KBM-7 (cell line): ENCODE results near the gene CASP6.
"Not testable (repeated sequence)": the region's sequence is repeated elsewhere in the genome, so short reads cannot be mapped to it uniquely, and the experiment has no call there.

Experiments
- DNase-seq: peaks from one replicate; pipeline ENCODE4 v3.0.0-alpha.2; 2015
- in situ Hi-C: fragments of 300-500 bp; cut with MboI; formaldehyde crosslinking; loops from 2 replicates; pipeline ENCODE4 v1.14.3; 2020; ENCODE audit warnings: low sequenced_read_pairs, low pct_unique_long_range_greater_than_20kb, mixed read lengths

Gene CASP6

GRCh38 chr4:109723110-109723509 lies 19.9 kb upstream of the CASP6 start:
- DNase-seq = no peak
- in situ Hi-C loops = no loop called here

DNA sequence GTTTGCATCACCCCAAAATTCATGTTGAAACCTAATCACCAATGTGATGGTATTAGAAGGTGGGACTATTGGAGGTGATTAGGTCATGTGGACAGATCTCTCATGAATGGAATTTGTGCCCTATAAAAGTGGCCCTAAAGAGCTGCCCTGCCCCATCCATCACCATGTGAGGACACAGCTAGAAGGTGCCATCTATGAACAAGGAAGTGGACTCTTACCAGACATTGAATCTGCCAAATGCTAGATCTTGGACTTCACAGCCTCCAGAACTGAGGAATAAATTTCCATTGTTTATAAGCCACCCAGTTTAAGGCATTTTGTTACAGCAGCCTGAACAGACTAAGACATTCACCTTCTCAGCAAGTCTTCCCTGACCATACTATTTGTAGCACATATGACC lies 19.1 kb upstream of the CASP6 start:
- DNase-seq = no peak
- in situ Hi-C loops = no loop called here

- DNase-seq = no peak
- in situ Hi-C loops = no loop called here
Measured at GRCh38 chr4:109721033-109721432, 17.8 kb upstream of the CASP6 start.

DNA sequence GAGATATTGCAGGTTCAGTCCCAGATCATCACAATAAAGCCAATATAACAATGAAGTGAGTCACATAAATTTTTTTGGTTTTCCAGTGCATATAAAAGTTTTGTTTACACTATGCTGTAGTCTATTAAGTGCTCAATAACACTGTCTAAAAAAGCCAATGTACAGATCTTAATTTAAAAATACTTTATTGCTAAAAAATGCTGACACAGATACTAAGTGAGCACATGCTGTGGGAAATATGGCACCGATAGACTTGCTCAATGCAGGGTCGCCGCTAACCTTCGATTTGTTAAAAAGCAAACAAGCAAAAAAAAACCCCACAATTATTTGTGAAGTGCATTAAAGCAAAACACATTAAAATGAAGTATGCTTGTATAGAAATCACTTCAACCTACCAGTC lies 16.4 kb upstream of the CASP6 start:
- in situ Hi-C loops = no loop called here
- DNase-seq = no peak

- in situ Hi-C loops = no loop called here
- no peak for DNase-seq
Measured at GRCh38 chr4:109718759-109719158, 15.5 kb upstream of the CASP6 start.

GRCh38 chr4:109713500-109713899 lies 10.3 kb upstream of the CASP6 start:
- in situ Hi-C loops = no loop called here
- DNase-seq = no peak

- in situ Hi-C loops = no loop called here
- DNase-seq = no peak
Measured at GRCh38 chr4:109708990-109709389, 5.7 kb upstream of the CASP6 start.

- no peak for DNase-seq
- in situ Hi-C loops = no loop called here
Measured at GRCh38 chr4:109708435-109708834, 5.2 kb upstream of the CASP6 start.

DNA sequence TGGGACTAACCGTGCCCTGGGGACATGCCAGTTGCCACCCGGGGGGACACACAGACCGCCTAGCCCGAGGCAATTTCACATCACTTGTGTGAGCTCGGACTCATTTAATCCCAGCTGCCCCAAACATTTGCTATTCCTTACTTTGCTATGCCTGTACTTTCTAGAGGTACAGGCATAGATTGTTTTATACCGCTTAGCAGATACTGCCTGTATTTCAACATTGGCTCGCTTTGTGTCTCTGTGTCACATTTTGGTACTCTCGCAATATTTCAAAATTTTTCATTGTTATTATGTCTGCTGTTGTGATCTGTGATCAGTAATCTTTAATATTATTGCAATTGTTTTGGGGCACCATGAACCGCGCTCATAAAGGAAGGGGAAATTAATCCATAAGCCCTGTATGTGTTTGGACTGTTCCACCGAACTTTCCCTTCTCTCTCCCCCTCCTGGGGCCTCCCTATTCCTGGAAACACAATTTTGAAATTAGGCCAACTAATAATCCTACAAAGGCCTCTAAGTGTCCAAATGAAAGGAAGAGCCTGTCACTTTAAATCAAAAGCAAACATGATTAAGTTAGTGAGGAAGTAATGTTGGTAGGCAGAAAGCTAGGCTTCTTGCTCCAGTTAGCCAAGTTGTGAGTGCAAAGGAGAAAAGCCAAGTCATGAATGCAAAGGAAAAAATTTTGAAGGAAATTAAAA lies 568 bp upstream of the CASP6 start:
- peak; percentile 38 for DNase-seq
- in situ Hi-C loops = no loop called here

DNA sequence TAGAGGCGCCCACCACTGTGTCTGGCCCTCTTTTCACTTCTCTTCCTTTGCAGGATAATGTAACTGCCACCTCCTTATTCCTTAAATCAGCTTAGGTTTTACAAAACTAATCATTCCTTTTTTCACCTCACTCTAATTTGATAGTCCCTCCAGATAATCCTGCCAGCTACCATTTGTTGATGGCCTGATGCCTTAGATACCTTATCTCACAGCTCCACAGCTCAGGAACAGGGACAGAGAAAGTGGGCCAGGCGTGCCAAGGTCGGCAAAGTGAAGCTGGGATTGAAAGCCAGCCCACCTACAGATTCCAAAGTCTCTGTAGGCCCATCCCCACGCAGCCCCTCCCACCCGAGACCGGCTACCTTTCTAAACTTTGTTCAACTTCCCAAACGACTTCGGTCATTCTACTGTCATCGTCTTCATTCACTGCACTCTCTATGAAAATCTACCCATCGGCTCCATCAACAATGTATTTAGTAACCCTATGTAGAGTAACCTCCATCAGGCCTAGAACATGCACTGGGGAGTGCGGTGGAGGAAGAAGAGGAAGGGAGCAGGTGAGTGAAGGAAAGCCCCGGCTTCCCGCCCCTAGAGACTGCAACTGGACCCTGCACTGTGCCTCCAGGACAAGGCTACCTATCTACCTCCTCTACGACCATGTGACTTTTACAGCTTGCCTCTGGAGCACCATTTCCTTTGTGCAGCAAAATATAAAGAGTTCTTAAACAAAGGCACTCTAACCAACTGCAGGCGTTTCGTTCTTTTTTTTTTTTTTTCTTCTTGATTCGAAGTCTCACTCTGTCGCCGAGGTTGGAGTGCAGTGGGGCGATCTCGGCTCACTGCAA lies 1.5 kb downstream of the CASP6 start:
- in situ Hi-C loops = no loop called here
- DNase-seq = peak; percentile 32

DNA sequence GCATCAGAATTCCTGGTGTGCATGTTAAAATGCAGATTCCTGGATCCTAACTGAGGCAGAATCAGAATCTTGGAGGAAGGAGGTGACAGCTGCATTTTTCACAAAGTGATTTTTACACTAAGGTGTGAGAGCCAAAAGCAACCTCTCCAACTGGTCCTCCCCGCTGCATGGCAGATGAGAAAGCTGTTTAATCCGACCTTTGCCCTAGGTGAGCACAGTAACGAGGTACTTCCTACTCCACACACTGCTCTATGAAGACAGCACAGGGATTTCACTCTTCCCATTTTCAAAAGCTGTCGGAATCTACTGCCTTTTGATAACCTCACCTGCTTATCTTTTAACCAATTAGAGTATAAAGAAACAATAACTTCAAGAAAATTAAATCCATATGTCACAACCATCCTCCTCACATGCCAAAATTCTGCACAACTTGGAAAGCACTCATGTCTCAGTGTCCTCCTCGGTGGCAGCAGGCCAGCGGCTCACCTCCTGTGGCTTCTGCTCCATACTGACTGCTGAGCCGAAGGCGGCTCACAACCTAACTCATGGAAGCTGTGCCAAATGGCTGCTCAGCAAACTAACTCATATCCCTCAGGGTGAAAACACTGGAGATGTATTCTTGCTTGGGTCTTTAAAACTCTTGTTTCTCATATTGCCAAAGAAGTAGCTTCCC lies 3.6 kb downstream of the CASP6 start:
- DNase-seq = no peak
- in situ Hi-C loops = loop anchor here (25.0 kb wide), 1 partner anchor 262 kb away; the partner anchor contains the start of gene SEC24B

DNA sequence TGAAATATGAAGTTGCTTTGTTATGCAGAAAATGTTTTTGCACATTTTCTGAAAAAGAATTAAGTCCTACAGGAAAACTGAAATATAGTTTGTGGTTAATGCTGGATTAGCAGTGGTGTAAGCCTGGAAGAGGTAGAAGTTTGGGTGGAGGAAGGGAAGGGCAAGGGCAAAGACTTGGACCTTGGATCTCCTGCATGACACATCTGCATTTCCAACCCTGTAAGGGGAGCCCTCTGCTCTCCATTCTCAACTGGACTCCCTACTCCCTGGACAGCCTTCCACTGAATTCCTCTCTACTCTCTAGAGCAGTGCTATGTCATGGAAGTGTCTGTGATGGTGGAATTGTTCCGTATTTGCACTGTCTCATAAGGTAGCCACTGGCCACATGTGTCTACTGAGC lies 4.6 kb downstream of the CASP6 start:
- DNase-seq = no peak
- in situ Hi-C loops = loop anchor here (25.0 kb wide), 1 partner anchor 261 kb away; the partner anchor contains the start of gene SEC24B

- in situ Hi-C loops = loop anchor here (25.0 kb wide), 1 partner anchor 254 kb away; the partner anchor contains the start of gene SEC24B
- no peak for DNase-seq
Measured at GRCh38 chr4:109691411-109691920, 11.8 kb downstream of the CASP6 start.

GRCh38 chr4:109690690-109691410 lies 12.4 kb downstream of the CASP6 start:
- no peak for DNase-seq

DNA sequence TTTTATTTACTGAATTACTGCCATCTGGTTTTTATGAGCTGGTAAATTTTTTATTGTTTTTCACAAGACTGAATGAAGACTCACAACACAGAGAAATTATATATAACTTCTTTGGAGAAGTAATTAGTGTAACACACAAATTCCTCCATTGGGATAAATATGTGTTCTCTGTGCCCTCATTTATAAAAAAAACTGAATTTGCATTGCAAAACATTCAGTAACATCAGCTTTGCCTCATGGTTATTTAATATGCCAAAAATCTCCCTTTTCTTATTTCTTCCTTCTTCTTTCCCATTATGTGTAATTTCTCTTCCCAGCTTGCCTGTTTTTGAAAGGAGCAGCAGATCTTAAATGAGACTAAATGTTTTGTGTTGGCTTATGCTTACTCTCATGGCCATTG lies 18.5 kb downstream of the CASP6 start:
- DNase-seq = no peak
- in situ Hi-C loops = loop anchor here (25.0 kb wide), 1 partner anchor 247 kb away; the partner anchor contains the start of gene SEC24B

More at GRCh38 chr4:109690690-109691410, 12.4 kb downstream of the CASP6 start:
- in situ Hi-C loops = loop anchor here (25.0 kb wide), 1 partner anchor 254 kb away; the partner anchor contains the start of gene SEC24B

DNA sequence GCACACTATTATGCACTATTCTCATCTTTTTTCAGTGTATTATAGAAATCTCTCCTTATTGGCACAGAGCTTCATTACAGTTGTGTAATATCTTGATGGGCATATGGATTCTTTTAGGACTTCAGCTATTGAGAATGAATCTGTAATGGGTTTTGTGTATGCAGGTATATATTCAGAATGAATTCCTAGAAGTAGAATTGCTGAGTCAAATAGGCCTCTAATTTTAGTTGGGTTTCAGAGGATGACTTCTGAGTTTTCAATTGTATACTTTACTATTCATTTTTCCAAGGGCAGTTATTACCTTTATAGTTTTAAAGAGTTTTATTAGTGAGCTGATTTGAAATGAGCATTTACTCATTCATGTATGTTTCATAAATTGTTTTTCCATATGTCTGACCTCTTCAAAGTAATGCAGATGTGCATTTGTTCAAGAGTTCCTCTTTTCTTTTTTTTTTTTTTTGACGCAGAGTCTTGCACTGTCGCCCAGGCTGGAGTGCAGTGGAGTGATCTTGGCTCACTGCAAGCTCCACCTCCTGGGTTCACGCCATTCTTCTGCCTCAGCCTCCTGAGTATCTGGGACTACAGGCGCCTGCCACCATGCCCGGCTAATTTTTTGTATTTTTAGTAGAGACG lies 19.5 kb downstream of the CASP6 start:
- peak; percentile 35 for DNase-seq
- in situ Hi-C loops = loop anchor here (25.0 kb wide), 1 partner anchor 246 kb away; the partner anchor contains the start of gene SEC24B

DNA sequence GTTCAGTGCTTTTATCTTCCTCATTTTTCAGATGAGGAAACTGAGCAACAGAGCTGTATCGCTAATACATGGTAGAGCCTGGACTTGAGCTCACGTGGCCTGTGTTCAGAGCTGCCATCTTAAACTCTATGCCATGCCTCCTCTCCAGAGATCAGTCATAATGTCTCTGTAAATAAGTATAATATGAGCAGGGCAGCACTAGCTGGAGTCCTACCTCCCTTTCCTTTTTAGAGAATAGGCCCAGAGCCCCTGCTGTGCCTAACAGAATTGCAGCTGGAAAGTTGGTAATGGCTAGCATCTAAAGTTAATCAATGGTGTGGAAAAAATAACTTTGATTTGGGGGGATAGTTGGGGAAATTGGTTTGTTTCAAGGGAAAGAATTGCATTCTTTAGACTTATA lies 20.4 kb downstream of the CASP6 start:
- no peak for DNase-seq
- in situ Hi-C loops = loop anchor here (25.0 kb wide), 1 partner anchor 246 kb away; the partner anchor contains the start of gene SEC24B

DNA sequence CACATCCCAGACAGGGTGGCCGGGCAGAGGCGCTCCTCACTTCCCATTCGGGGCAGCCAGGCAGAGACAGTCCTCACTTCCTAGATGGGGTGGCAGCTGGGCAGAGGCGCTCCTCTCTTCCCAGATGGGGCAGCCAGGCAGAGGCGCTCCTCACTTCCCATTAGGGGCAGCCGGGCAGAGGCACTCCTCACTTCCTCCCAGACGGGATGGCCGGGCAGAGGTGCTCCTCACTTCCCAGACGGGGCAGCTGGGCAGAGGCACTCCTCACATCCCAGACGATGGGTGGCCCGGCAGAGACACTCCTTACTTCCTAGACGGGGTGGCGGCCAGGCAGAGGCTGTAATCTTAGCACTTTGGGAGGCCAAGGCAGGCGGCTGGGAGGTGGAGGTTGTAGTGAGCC lies 24.3 kb downstream of the CASP6 start:
- in situ Hi-C loops = loop anchor here (25.0 kb wide), 1 partner anchor 242 kb away; the partner anchor contains the start of gene SEC24B
- DNase-seq = not testable (repeated sequence)
